H9 (cell line): ENCODE results near the gene NEDD4L. TPM values are rescaled to one million over a fixed set of nuclear protein-coding genes. Genes with fewer than 3 reads are reported as not detected.

Source experiments
- DNase-seq: peaks from one replicate; pipeline ENCODE4 v3.0.0-alpha.2; 2017
- H2AFZ ChIP-seq: one replicate; pipeline ENCODE4 v1.6.1; 2013; ENCODE audit warnings: mild to moderate bottlenecking, low read length, control low read depth, moderate library complexity
- H2AK5ac ChIP-seq: 2 replicates; pipeline ENCODE4 v1.6.1; 2013; ENCODE audit warnings: low read length, control low read depth, mixed read lengths; ENCODE audit not compliant: insufficient read length
- H2BK120ac ChIP-seq: one replicate; pipeline ENCODE4 v1.6.1; 2013; ENCODE audit warnings: low read depth, mild to moderate bottlenecking, low read length, control low read depth, inconsistent platforms; ENCODE audit not compliant: poor library complexity, severe bottlenecking
- H2BK12ac ChIP-seq: 2 replicates; pipeline ENCODE4 v1.6.1; 2013; ENCODE audit warnings: low read length, control low read depth, mixed read lengths, low read depth; ENCODE audit not compliant: insufficient read length
- H2BK15ac ChIP-seq: 2 replicates; pipeline ENCODE4 v1.6.1; 2013; ENCODE audit warnings: low read depth, low read length, control low read depth
- H2BK20ac ChIP-seq: one replicate; pipeline ENCODE4 v1.6.1; 2013; ENCODE audit warnings: low read depth, mild to moderate bottlenecking, low read length, control low read depth, inconsistent platforms; ENCODE audit not compliant: poor library complexity, severe bottlenecking
- H2BK5ac ChIP-seq: 2 replicates; pipeline ENCODE4 v1.6.1; 2013; ENCODE audit warnings: low read length, control low read depth, mixed read lengths; ENCODE audit not compliant: insufficient read length
- H3K14ac ChIP-seq: 2 replicates; pipeline ENCODE4 v1.6.1; 2013; ENCODE audit warnings: low read length, control low read depth; ENCODE audit not compliant: insufficient read depth
- H3K18ac ChIP-seq: 2 replicates; pipeline ENCODE4 v1.6.1; 2013; ENCODE audit warnings: low read depth, mild to moderate bottlenecking, mixed read lengths, low read length, control low read depth; ENCODE audit not compliant: insufficient read length
- H3K23ac ChIP-seq: 2 replicates; pipeline ENCODE4 v1.6.1; 2013; ENCODE audit warnings: low read length, control low read depth, mixed read lengths, low read depth; ENCODE audit not compliant: insufficient read length
- H3K23me2 ChIP-seq: 2 replicates; pipeline ENCODE4 v1.6.1; 2013; ENCODE audit warnings: low read depth, mild to moderate bottlenecking, mixed read lengths, low read length, control low read depth; ENCODE audit not compliant: insufficient read length, poor library complexity, severe bottlenecking
- H3K27ac ChIP-seq: 2 replicates; pipeline ENCODE4 v1.5.1; 2013; ENCODE audit warnings: low read length, control low read depth, mixed read lengths, low read depth; ENCODE audit not compliant: insufficient read length
- H3K27me3 ChIP-seq: 2 replicates; pipeline ENCODE4 v1.6.1; 2013; ENCODE audit warnings: low read length, control low read depth, inconsistent platforms; ENCODE audit not compliant: insufficient read depth
- H3K4ac ChIP-seq: 2 replicates; pipeline ENCODE4 v1.6.1; 2013; ENCODE audit warnings: low read depth, mild to moderate bottlenecking, control low read depth, inconsistent platforms, low read length, moderate library complexity
- H3K4me1 ChIP-seq: 2 replicates; pipeline ENCODE4 v1.6.1; 2013; ENCODE audit warnings: low read length, control low read depth, inconsistent platforms; ENCODE audit not compliant: insufficient read depth
- H3K4me2 ChIP-seq: 2 replicates; pipeline ENCODE4 v1.6.1; 2013; ENCODE audit warnings: low read length, control low read depth, mixed read lengths; ENCODE audit not compliant: insufficient read length, insufficient read depth
- H3K56ac ChIP-seq: 2 replicates; pipeline ENCODE4 v1.6.1; 2013; ENCODE audit warnings: low read depth, mild to moderate bottlenecking, mixed read lengths, low read length, control low read depth; ENCODE audit not compliant: insufficient read length
- H3K79me1 ChIP-seq: 2 replicates; pipeline ENCODE4 v1.6.1; 2013; ENCODE audit warnings: low read depth, mild to moderate bottlenecking, moderate library complexity, low read length, control low read depth, inconsistent platforms; ENCODE audit not compliant: insufficient read depth, poor library complexity, severe bottlenecking
- H3K79me2 ChIP-seq: 2 replicates; pipeline ENCODE4 v1.6.1; 2013; ENCODE audit warnings: low read length, control low read depth, inconsistent platforms; ENCODE audit not compliant: insufficient read depth
- H3K9ac ChIP-seq: 2 replicates; pipeline ENCODE4 v1.6.1; 2013; ENCODE audit warnings: low read length, control low read depth, mixed read lengths; ENCODE audit not compliant: insufficient read length; ENCODE audit errors: extremely low read depth
- H3K9me3 ChIP-seq: one replicate; pipeline ENCODE4 v1.6.1; 2013; ENCODE audit warnings: low read depth, low read length, inconsistent platforms; ENCODE audit not compliant: control insufficient read depth
- H3T11ph ChIP-seq: one replicate; pipeline ENCODE4 v1.6.1; 2013; ENCODE audit warnings: mild to moderate bottlenecking, low read length, control low read depth, inconsistent platforms
- H4K20me1 ChIP-seq: one replicate; pipeline ENCODE4 v1.6.1; 2013; ENCODE audit not compliant: control insufficient read depth, insufficient read length, insufficient read depth
- H4K5ac ChIP-seq: 2 replicates; pipeline ENCODE4 v1.6.1; 2013; ENCODE audit warnings: low read depth, mild to moderate bottlenecking, mixed read lengths, low read length, control low read depth; ENCODE audit not compliant: insufficient read length
- H4K8ac ChIP-seq: replicated peaks from 2 replicates; pipeline ENCODE4 v1.6.1; 2013; ENCODE audit warnings: low read length, control low read depth, mixed read lengths, low read depth; ENCODE audit not compliant: insufficient read length
- H4K91ac ChIP-seq: 2 replicates; pipeline ENCODE4 v1.6.1; 2013; ENCODE audit warnings: low read depth, mild to moderate bottlenecking, moderate library complexity, mixed read lengths, low read length, control low read depth; ENCODE audit not compliant: insufficient read length
- H3K27ac Mint-ChIP-seq, 3 experiments: 2 replicates in 2 of 3; 3 replicates in 1 of 3; pipeline ENCODE4 v1.8.0; 2020 to 2021; ENCODE audit warnings: mixed read lengths in 3 of 3, mild to moderate bottlenecking in 1 of 3, moderate library complexity in 1 of 3
- H3K27me3 Mint-ChIP-seq: 2 replicates; pipeline ENCODE4 v1.8.0; 2021; ENCODE audit warnings: low read depth, mild to moderate bottlenecking, moderate library complexity, mixed read lengths
- H3K36me3 Mint-ChIP-seq, 3 experiments: 2 replicates in 2 of 3; 3 replicates in 1 of 3; pipeline ENCODE4 v1.8.0; 2020 to 2021; ENCODE audit warnings: low read depth in 3 of 3, mixed read lengths in 3 of 3; ENCODE audit not compliant: insufficient read depth in 1 of 3
- H3K4me1 Mint-ChIP-seq, 2 experiments: 2 replicates each; pipeline ENCODE4 v1.8.0; 2020; ENCODE audit warnings: mixed read lengths in 2 of 2
- H3K4me3 Mint-ChIP-seq, 2 experiments: 2 replicates in 1 of 2; 3 replicates in 1 of 2; pipeline ENCODE4 v1.8.0; 2020 to 2021; ENCODE audit warnings: mild to moderate bottlenecking in 2 of 2, mixed read lengths in 2 of 2, moderate library complexity in 1 of 2
- H3K9me3 Mint-ChIP-seq, 2 experiments: 2 replicates in 1 of 2; 3 replicates in 1 of 2; pipeline ENCODE4 v1.8.0; 2020; ENCODE audit warnings: mild to moderate bottlenecking in 2 of 2, mixed read lengths in 2 of 2, moderate library complexity in 1 of 2
- WGBS: extraction: QIAGEN DNeasy Blood & Tissue Kit; methylation state at CpG from one replicate; pipeline ENCODE4 v1.1.7; 2013; ENCODE audit warnings: missing lambda C conversion rate, low lambda C conversion rate, mixed read lengths; ENCODE audit not compliant: insufficient read length; ENCODE audit errors: extremely low coverage; 5-methylcytosine and 5-hydroxymethylcytosine counted together
- total RNA-seq: library from RNA; stranded (reverse); gene quantifications from 2 replicates; pipeline ENCODE4 v1.2.1, GENCODE V29; 2021
- TF ChIP-seq, protein P1 (sequence below): fragments of 200-600 bp; sonication (generic); conservative IDR thresholded peaks from 3 replicates; pipeline ENCODE4 v1.8.0; 2021; ENCODE audit warnings: antibody characterized with exemption, mild to moderate bottlenecking

The NEDD4L gene
- total RNA-seq, 1 experiment from 2014 or later = 76.3 TPM

DNA sequence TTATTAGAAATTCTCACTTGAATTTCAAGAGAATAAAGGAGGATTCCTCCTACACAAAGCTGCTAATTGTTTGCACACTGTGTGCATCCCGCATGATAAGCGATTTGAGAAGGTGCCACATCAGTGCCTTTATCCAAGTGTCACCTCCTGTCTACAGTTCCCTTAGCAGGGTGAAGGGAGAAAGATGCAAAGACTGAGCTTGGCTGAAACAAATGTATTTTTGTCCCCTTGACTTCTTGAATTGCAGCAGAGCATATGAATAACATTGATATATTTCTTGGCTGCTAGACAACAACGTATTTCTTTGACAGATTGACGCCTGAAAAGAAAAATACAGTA lies 255.1 kb downstream of the NEDD4L start:
- DNase-seq = no peak
- Histone ChIP-seq H3K27ac (no peak overlapping the region), H3K14ac (no peak overlapping the region)

More for the DNA sequence above, 255.1 kb downstream of the NEDD4L start:
- Histone ChIP-seq H2BK20ac (no peak overlapping the region), H4K8ac (no peak overlapping the region), H4K5ac (no peak overlapping the region), H3K56ac (no peak overlapping the region), H3K9ac (no peak overlapping the region), H3K79me1 (no peaks in the 10 kb centered on the region), H3K27me3 (no peaks in the 10 kb centered on the region), H3K4me2 (no peak overlapping the region), H3K18ac (no peak overlapping the region), H2BK15ac (no peak overlapping the region), H3K23me2 (no peaks in the 10 kb centered on the region), H2BK12ac (no peak overlapping the region), H3T11ph (no peak overlapping the region), H3K4me1 (no peaks in the 10 kb centered on the region), H4K91ac (no peak overlapping the region), H4K20me1 (no peaks in the 10 kb centered on the region), H2BK5ac (no peak overlapping the region), H2AFZ (no peak overlapping the region), H2AK5ac (no peak overlapping the region), H3K79me2 (peaks cover 3% of the 10 kb centered on the region; the same call in 1 of the 2 replicates), H3K23ac (no peak overlapping the region), H2BK120ac (no peak overlapping the region), H3K4ac (no peak overlapping the region), H3K9me3 (no peaks in the 10 kb centered on the region)
- no peaks in the 10 kb centered on the region for H3K27me3 Mint-ChIP-seq
- no peak overlapping the region for H3K4me3 Mint-ChIP-seq
- WGBS = no CpG with 5 or more reads among the region's 4 CpGs
- H3K27ac Mint-ChIP-seq = no peak overlapping the region
- no peaks in the 10 kb centered on the region for H3K9me3 Mint-ChIP-seq
- TF ChIP-seq, protein P1, sequence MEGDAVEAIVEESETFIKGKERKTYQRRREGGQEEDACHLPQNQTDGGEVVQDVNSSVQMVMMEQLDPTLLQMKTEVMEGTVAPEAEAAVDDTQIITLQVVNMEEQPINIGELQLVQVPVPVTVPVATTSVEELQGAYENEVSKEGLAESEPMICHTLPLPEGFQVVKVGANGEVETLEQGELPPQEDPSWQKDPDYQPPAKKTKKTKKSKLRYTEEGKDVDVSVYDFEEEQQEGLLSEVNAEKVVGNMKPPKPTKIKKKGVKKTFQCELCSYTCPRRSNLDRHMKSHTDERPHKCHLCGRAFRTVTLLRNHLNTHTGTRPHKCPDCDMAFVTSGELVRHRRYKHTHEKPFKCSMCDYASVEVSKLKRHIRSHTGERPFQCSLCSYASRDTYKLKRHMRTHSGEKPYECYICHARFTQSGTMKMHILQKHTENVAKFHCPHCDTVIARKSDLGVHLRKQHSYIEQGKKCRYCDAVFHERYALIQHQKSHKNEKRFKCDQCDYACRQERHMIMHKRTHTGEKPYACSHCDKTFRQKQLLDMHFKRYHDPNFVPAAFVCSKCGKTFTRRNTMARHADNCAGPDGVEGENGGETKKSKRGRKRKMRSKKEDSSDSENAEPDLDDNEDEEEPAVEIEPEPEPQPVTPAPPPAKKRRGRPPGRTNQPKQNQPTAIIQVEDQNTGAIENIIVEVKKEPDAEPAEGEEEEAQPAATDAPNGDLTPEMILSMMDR = no peak
- 0 out of 7 replicates have a peak, but pooled peaks cover 0 to 1% (median 0%) of the 10 kb centered on the region in 3 experiments for H3K36me3 Mint-ChIP-seq
- H3K4me1 Mint-ChIP-seq = peaks cover 0 to 5% of the 10 kb centered on the region in 2 experiments; a peak in 1 of 4 replicates
